GM12891 (cell line): ENCODE data around the gene NAPB.

Experiments used
- PAX5 ChIP-seq: IDR thresholded peaks from 2 replicates; pipeline ENCODE4 v1.6.1; 2011; ENCODE audit warnings: low read length, moderate library complexity, mild to moderate bottlenecking; ENCODE audit not compliant: insufficient read depth, severe bottlenecking
- POLR2A ChIP-seq: IDR thresholded peaks from 2 replicates; pipeline ENCODE4 v1.6.1; 2011; ENCODE audit warnings: low read depth, low read length, control low read depth
- POLR2AphosphoS5 ChIP-seq: IDR thresholded peaks from 2 replicates; pipeline ENCODE4 v1.6.1; 2011; ENCODE audit warnings: low read depth, low read length, control low read depth
- TAF1 ChIP-seq: IDR thresholded peaks from 2 replicates; pipeline ENCODE4 v1.6.1; 2011; ENCODE audit warnings: low read depth, low read length, control low read depth

DNA sequence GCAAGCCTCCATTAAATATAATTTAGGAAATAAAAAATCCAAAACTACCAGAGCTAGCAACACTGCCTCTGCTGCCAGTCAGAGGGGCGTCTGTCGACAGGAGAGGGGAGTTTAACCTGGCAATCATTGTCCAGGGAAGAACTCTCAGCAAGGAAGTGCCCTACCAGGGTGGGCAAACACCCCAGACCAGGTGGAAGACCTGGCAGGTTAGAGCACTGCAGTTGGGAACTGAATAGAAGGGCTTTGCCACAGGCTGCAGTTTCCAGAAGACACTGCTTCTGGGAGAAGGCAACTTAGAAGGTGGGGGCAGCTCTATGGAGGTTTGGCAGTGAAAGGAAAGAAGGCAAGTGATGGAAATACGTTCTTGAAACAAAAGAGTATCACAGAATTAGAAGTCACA is 11.5 kb downstream of the NAPB start:
- TF ChIP-seq PAX5 (no peak), POLR2A (no peak), POLR2AphosphoS5 (no peak), TAF1 (no peak)
